GM18873 (cell line): ENCODE data around the gene FAM110A.

Experiments
- ATAC-seq: cut with Tn5 transposase; IDR thresholded peaks from one replicate; pipeline ENCODE4 v1.9.1; 2021; ENCODE audit warnings: mild to moderate bottlenecking, moderate library complexity, moderate number of reproducible peaks; ENCODE audit not compliant: unreplicated experiment, low FRiP score

FAM110A gene

DNA sequence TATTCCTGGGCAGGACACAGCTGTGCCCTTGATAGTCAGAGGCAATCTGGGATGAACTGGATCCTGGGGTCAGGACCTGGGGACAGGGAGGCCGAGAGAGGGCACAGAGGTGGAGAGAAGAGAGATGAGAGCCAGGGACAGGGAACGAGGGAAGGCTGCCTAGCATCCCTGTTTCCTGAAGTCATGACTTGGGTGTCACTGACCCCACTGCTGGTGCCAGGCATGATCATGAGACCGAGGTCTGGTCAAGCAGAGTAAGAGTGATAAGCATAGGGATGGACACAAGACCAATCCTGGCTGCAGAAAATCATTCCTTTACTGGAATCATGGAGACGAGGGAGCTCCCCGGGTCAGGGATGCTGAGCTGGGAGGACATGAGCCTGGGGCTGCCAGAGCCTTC, 36.1 kb downstream of the FAM110A start:
- ATAC-seq = no peak

DNA sequence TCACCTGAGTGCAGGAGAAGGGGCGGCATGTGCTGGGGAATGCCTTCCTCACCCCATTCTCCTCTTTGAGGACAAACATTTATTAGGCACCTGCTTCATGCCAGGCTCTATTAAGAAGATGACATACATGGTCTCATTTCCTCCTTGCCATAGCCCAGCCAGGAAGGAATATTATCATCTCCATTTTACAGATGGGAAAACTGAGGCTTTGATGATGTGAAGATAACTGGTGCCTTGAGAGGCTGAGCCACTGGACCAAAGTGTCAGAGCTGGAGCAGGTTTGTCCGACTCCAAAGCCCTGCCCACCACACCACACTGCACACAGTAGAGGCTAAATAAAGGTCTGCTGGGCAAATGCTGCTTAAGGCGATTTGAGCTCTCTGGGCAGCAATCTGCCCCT, 37.2 kb downstream of the FAM110A start:
- ATAC-seq = no peak

DNA sequence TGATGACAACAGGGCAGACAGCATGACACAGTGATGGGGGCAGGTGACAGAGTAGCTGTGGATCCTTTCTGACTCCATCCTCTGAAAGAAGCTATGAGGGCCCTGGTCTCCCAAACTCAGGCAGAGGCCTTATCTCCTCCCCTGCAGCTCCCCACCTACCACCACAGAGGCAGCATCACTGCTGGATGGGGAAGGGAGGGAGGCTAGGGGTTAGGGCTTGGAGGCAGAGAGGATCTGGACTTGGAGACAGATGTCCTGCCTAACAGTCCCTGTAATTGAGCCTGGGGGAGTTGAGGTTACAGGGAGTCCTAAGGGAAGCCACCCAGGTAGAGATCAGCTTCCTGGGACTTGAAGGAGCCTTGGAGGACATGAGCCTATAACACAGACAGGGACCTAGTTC, 37.9 kb downstream of the FAM110A start:
- ATAC-seq = no peak

DNA sequence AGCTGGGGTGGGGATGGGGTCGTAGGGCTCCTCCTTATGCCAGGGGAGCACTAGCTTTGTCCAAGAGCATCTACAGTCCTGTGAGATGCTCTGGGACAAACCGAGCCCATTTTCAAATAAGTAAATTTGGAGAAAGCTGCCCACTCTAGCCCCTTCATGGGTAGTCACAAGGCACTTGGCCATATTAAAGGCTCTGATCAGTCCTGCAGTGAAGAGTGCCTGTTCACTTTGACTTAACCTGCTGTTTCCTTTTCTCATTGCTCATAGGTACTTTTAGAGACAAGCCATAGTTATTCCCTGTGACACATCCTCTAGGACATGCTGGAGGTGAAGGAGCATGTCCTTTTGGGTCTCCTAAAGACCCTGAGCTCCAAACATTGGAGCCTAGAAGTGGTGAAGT, 38.4 kb downstream of the FAM110A start:
- no peak for ATAC-seq

DNA sequence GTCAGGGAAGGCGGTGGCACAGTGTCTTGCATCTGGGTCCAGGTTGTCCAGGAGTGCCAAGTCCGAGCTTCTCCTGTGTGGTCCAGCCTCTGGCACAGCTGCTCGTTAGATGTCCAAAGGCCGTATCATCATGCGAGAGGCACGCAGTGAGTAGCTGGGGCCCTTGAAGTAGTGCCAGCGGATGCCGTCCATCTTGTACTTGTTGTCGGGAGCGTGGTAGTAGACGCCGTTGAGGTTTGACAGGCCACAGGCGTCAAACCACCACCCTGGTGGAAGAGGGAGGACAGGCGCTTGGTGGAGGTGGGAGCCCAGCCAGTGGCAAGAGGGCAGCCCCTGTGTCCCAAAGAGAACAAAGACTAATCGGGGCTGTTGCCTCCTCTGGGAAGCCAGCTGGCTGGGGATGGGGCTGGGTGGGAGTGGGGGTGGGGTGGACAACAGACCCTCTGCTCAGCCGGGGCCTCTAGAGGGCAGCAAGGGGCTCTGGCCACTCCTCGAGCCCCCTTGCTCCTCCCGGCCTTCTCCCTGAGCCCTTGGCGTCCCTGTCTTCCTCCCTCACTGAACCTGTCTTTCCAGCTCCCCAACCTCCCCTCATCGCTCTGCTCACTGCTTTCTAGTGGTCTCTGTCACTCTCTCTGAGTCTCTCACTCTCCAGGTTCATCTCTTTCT, 39.5 kb downstream of the FAM110A start:
- ATAC-seq = no peak

DNA sequence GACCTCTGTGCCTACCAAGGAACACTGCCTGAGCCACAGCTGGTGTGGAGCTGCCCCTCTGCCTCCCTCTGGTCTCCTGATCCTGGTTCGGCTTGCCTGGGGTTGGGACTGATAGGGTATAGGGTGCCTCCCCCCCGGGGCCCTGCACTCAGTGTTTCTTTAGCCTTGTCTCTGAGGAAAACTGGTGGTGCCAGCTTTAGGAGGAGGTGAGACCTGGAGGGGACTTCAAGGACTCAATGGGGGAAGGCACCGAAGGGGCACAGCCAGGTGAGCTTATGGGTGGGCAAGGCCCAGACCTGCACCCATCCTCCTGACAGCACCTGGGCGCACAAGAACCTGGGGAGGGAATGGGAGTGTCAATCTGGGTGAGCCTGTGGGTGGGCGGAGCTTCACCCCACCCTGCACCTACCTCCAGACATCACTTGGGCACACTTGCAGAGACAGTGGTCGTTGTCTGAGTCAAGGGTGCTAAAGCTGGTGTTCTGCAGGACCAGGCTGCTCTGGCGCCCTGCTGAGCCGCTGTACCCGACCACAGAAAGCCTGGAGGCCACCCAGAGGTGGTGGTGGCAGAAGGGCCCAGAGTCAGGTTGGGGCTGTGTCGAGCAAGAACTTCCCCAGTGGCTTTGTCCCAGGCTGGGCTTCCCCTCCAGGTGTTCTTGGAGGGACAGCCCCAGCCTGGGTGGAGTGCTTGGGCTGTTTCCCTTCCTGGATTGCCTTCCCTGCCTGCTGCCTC, 40.5 kb downstream of the FAM110A start:
- no peak for ATAC-seq

DNA sequence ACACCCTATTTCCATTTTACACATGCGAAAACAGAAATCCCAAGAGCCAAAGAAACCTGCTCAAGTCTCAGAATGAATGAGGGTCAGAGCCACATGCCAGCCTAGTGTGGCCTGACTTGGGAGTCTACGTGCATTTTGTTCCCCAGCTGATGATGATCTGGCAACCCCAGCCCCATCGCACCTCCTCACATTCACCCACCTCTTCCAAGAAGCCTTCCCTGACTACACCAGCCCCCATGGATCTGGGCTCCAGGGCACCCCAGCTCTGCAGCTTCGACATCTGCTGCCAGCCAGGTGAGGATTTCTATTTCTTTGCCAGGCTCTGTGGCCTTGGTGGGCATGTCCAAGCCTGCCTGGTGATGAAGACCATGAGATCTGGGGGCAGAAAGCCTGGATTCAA, 41.6 kb downstream of the FAM110A start:
- ATAC-seq = no peak

DNA sequence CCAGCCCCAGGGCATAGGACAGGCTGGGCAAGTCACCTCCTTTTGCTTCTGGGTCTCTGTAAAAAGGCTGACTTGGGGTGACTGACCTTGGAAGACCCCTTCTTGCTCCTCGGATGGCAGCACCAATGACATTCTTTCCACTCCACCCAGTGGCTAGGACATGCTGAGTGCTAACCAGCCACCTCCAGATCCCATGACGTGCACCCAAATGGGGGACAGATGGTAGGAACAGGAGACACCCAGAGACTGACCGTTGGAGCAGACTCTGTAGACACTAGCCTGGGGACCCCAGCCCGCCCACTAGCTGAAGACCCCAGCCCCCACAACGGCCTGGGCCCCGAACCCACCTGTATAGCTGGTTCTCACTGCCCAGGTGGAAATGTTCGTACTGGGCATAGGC, 44.3 kb downstream of the FAM110A start:
- no peak for ATAC-seq

DNA sequence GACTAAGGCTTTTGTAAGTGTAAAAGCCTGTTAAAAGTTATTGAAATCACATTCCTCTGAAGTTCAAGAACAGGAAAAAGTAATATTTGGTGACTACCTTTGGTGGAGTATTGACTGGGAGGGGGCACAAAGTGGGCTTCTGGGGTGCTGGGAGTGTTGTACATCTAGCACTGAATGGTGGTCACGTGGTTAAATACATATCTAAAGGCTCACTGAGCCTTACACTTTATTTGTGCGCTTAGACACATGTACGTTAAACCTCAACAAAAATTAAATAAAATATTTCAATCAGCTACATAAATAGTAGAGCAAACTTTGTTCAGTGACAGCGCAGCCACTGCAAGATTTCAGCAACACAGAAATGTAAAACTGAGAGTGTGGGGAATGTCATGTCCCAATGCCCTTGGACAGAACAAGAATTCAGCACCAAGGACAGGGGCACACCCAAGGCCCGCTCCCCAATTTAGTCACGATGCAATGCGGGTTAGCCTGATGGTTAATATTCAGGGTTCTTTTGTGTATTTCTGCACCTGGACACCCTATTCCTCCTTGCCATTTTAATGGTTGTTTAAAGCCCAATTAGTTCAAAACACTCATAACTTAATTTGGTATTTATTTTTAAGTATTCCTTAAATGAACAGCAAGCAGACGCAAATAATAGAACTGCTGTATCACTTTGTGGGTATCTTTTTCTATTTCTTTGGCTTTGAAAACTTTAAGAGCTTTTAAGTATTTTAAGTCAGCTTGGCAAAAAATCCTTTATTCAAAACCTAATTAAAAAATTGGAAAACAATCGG, 45.2 kb downstream of the FAM110A start:
- no peak for ATAC-seq

DNA sequence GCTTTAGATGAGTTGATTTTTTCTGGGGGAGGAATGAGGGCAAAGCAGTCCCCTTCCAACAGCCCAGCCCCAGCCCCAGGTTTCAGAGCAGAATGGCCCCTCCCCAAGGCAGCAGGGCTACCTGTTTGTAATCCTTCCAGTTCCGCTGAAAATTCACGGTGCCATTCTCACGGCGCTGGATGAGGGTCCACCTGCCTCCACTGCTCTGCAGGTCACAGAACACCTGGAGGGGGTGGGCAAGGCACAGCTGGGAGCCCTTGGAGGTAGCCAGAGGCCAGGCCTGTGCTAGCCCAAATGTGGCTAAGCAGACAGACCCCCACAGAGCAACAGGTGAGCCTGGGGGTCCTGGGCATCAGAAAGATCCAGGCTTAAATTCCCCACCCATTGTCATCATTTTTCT, 46.1 kb downstream of the FAM110A start:
- no peak for ATAC-seq

DNA sequence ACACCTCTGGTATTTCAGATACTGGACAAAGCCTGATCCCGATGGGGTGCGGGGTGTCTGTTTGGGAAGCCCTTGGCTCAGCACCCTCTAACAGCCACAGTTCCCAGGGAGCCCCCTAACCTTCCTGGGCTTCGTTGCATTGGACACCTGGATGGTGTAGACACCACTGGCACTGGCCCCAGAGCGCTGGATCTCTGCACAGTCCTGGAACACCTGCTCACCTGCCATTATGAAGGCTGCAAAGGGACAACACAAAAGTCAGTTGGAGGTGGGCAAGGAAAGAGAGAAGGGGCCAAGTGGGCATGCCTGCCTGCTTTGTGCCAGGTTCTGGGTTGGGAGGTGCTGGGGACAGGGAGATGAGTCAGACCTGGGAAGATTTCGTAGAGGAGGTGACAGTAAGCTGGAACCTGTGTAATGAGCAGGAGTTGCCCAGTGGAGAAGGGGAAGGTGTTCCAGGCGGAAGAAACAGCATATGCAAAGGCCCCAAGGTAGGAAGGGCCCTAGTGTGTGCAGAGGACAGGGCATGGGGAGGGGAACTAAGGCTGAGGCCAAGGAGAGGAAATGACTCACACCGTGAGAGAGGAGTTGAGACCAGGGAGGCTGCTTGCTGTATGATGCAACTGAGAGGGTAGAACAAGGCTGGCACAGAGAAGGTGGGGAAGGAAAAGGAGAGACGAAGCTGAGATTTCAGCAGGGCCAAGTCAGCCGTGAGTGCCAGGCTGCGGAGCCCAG, 47.7 kb downstream of the FAM110A start:
- no peak for ATAC-seq

DNA sequence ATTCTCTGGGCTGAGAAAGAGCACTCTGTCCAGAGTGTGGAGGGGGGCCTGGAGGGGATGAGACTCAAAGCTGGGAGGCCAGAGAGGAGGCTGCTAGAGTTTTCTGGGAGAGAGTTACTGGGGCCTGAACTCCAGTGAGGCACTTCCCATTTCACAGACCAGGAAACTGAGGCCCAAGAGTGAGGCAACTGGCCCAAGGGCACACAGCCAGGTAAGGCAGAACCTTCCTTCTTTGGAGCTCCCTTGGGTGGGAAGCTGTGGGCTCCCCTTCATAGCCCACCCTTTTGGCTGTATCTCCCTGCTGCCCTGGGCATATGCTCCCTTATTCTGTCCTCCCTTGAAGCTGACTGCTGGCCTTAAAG, 48.2 kb downstream of the FAM110A start:
- no peak for ATAC-seq

DNA sequence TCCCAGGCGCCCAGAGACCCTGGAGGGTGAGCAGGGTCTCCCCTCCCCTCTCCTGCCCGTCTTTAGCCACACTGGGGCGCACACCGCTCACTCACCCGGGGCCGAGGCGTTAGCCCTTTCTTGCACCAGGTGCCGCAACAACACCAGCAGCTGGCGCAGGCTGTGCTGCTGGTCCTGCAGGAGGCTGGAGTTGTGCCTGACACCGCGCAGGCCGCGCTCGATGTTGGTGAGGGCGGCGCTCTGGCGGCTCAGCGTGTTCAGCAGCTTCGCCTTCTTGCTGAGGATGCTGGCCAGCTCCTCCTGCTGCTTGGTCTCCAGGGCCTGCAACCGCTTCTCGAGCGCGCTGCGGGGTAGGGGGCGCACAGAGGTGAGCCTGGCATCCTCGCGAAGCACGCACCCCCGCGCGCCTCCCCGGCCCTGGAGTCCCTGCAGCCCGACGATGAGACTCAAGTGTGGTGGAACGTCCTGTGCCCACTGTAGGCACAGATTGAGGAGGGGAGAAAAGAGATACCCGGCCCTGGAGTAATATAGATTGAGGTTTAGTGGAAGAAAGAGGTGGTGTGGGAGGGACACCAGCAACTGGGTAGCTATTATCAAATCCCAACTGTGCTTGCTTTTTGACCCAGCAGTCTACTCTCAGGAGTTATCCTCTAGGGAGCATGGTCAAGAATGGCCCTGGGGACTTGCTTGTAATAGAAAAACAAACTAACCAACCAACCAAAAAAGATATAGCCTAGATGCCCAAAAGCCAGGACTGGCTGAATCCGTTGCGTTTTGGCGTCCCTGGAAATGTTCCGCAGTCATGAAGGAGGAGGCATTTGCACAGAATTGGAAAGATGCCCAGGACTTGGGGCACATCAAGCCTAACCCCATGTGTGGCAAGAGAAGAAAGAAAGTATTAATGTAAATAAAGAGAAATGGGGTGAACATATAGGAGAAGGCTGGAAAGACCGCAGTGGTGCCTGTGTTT, 51.8 kb downstream of the FAM110A start:
- ATAC-seq = no peak

DNA sequence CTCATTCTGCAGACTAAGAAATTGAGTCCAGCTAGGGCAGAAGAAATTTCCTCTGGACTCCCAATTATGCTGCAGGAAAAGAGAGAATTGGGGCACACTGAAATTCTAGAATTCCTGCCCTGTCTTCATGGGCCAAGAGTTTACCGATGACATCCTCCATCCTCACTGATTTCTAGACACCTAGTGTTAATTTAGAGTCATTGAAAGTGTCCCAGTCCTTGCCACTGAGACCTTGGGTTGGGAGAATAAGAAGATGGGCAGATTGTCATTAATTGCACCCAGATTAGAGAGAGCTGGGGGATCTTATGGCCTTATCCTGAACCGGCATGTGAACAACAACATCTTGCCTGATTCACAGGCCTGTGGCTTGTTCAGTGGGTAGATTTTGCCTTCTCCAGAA, 53.6 kb downstream of the FAM110A start:
- no peak for ATAC-seq

DNA sequence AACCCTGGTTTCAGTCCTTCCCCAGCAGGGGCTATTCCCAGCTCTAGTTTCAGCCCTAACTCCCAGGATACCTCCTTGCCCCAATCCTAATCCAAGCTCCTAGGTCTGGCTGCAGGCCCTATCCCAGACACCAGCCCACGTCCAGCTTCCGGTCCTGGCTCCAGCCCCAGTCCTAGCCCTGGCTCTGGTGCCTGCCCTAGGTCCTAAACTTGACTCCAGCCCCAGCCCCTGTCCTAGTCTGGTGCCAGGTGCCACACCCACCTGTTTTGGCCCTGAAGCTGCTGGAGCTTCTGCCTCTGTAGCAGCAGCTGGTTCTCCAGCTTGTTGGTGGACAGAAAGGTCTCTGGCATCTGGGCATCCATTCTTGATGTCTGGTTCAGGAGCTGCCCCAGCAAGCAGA, 54.5 kb downstream of the FAM110A start:
- ATAC-seq = no peak

DNA sequence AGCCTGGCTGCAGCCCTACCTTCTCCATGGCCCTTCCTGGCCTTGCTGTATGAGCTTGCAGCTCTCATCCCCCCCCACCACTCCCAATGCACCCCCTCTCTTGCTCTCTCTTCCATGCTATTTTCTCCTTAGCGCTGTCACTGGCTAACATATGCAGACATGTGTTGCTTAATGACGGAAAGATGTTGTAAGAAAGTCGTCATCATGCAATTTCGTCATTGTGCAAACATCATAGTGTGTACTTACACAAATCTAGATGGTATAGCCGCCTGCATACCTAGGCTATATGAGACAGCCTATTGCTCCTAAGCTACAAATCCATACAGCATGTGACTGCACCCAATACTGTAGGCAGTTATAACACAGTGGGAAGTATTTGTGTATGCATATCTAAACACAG, 55.6 kb downstream of the FAM110A start:
- ATAC-seq = no peak

DNA sequence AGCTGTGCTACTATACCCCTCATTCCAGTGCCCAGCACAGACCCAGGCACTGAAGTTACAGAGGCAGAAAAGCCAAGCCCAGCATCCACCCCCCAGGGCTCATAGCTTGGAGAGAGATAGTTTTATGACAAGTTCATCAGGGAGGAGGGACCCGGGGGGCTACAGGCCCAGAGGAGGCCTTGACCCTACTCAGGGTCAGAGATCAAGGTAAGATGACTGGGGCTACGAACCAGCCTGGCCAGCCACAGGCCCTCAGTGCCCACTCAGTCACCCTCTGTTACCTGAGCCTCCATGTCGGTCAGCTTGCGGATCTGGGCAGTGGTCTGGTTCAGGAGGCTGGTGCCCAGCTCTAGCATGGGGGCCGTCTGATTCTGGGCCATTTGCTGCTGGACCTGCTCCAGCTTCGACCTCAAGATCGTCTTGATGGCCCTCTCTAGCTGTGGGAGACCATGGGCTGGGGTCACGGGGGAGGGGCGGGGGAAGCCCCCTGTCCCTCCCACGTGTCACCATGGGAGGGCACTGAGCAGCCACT, 56.5 kb downstream of the FAM110A start:
- no peak for ATAC-seq

DNA sequence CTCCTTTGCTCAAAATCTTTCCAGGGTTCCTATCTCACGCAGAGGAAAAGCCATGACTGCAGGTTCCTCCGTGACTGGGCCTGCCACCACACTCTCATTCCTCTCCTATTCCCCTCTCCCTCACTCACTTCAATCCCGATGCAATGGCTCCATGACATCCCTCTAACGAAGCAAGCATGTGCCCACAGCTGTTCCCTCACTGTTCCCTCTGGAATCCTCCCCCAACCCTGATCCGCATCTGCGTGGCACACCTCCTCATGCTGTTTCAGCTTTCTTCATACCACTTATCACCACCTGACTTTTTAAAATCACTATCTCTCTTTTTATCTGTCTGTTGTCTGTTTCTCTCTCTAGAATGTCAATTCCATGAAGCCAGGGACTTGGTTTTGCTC, 57.1 kb downstream of the FAM110A start:
- ATAC-seq = no peak

DNA sequence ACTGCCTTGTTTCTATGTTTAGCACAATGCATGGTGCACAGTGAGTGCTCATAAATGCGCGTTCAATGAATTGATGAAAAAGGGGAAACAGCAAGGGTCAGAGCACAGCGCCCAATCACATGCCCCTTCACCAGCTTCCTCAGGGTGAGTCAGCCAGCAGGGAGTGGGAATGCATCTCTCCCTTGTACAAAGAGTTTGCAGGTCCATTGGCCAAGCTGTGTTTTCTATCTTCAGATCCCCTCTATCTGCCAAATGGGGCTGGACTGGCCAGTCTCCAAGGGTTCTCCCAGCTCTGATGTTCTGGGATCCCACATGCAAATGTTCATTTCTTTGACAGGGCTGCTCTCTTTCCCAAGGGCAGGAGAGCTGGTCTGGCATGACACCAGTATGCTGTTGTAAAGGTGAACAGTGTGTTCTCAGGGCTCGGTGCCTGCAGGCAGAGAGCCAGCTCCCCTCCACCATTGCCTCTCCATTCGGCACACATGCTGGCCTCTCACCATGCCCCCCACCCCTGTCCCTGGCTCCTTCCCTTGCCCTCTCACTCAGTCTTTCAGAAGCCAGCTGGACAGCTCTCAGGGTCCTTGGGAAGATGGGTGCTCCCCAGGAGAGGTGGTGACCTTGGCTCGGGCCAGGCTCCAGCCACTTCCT, 57.7 kb downstream of the FAM110A start:
- no peak for ATAC-seq
